GM18867 (cell line): Measurements from ENCODE around the gene SLC1A5.
"Not testable (repeated sequence)": the region's sequence is repeated elsewhere in the genome, so short reads cannot be mapped to it uniquely, and the experiment has no call there.

ENCODE experiments used
- ATAC-seq: cut with Tn5 transposase; IDR thresholded peaks from one replicate; pipeline ENCODE4 v1.9.1; 2021; ENCODE audit warnings: mild to moderate bottlenecking, moderate library complexity; ENCODE audit not compliant: unreplicated experiment

Gene SLC1A5

GRCh38 chr19:46772170-46773017 is 16.0 kb downstream of the SLC1A5 start:
- no peak for ATAC-seq

- ATAC-seq: not testable (repeated sequence)
These were observed 19.6 kb downstream of the SLC1A5 start for GRCh38 chr19:46768746-46769145.

GRCh38 chr19:46766569-46767317 is 21.7 kb downstream of the SLC1A5 start:
- ATAC-seq: no peak

- no peak for ATAC-seq
These were observed 23.5 kb downstream of the SLC1A5 start for GRCh38 chr19:46764817-46765291.

- ATAC-seq: no peak
These were observed 26.0 kb downstream of the SLC1A5 start for GRCh38 chr19:46762245-46762890.

GRCh38 chr19:46761418-46761831 is 27.0 kb downstream of the SLC1A5 start:
- no peak for ATAC-seq

GRCh38 chr19:46760897-46761296 is 27.5 kb downstream of the SLC1A5 start:
- not testable (repeated sequence) for ATAC-seq

- no peak for ATAC-seq
These were observed 28.0 kb downstream of the SLC1A5 start for GRCh38 chr19:46760363-46760762.

- ATAC-seq: no peak
These were observed 28.5 kb downstream of the SLC1A5 start for GRCh38 chr19:46759817-46760333.

- no peak for ATAC-seq
These were observed 29.2 kb downstream of the SLC1A5 start for GRCh38 chr19:46759206-46759605.

- no peak for ATAC-seq
These were observed 31.9 kb downstream of the SLC1A5 start for GRCh38 chr19:46756544-46756888.

GRCh38 chr19:46755853-46756543 is 32.4 kb downstream of the SLC1A5 start:
- no peak for ATAC-seq

GRCh38 chr19:46755077-46755852 is 33.1 kb downstream of the SLC1A5 start:
- ATAC-seq: no peak

GRCh38 chr19:46753420-46754155 is 34.8 kb downstream of the SLC1A5 start:
- ATAC-seq: no peak

GRCh38 chr19:46748325-46749109 is 39.9 kb downstream of the SLC1A5 start:
- ATAC-seq: no peak

- peak; percentile 59 for ATAC-seq
These were observed 41.9 kb downstream of the SLC1A5 start, which contains the start of gene STRN4 for GRCh38 chr19:46746281-46747057. Gene STRN4 (minus strand): TSS chr19:46746450. CDS start chr19:46746430, 20 bp downstream.

- ATAC-seq: peak; percentile 33
These were observed 42.7 kb downstream of the SLC1A5 start, which contains the start of gene FKRP for GRCh38 chr19:46745521-46746280. Gene FKRP (plus strand): TSS chr19:46746057. CDS start chr19:46755451, 9,394 bp downstream.
